K562 (cell line): ENCODE measurements around the gene TSSK2. TPM values are rescaled to one million over a fixed set of nuclear protein-coding genes. Genes with fewer than 3 reads are reported as not detected.

ENCODE experiments used
- HLTF ChIP-seq: fragments of 450-650 bp; IDR thresholded peaks from 2 replicates; pipeline ENCODE4 v1.6.1; 2016
- PHF21A ChIP-seq: fragments of 450-650 bp; IDR thresholded peaks from 2 replicates; pipeline ENCODE4 v1.6.1; 2017; ENCODE audit warnings: low read depth, borderline replicate concordance
- RHOXF2B ChIP-seq: fragments of 250-450 bp; sonication (Bioruptor Pico); conservative IDR thresholded peaks from 2 replicates; pipeline ENCODE4 v1.5.1; 2021
- TEAD1 ChIP-seq, 2 experiments: fragments of 450-650 bp in 1 of 2; sonication (generic) in 1 of 2; formaldehyde crosslinking; IDR thresholded peaks; 2 replicates each; pipeline versions ENCODE4 v1.4.0 to v1.8.0; 2020 to 2022; ENCODE audit warnings: mild to moderate bottlenecking in 2 of 2, missing genetic modification reagents in 1 of 2
- polyA plus RNA-seq, 8 experiments: library from polyadenylated mRNA; depleted of rRNA in 4 of 8; stranded (reverse) in 5 of 8; unstranded in 3 of 8; fragments of >200 nt; fragmentation: Nextera tagmentation in 2 of 8; fragmentation: Illumina TruSeq in 1 of 8; extraction: Ambion mirVana in 2 of 8; extraction: Trizol in 1 of 8; gene quantifications; 2 replicates each; pipeline versions ENCODE4 v1.2.1 to v1.2.3, GENCODE V29; 2011 to 2014; ENCODE audit warnings: inconsistent platforms in 1 of 8, missing spikeins in 1 of 8
- total RNA-seq, 7 experiments: library from RNA; depleted of rRNA in 6 of 7; stranded (reverse); fragments of >200 nt in 6 of 7; fragmentation: Illumina TruSeq in 2 of 7; extraction: Trizol in 2 of 7; gene quantifications; 2 replicates each; pipeline versions ENCODE4 v1.2.1 to v1.2.3, GENCODE V29; 2011 to 2021; ENCODE audit warnings: low replicate concordance in 1 of 7
- TF ChIP-seq, protein P1 (sequence below), 2 experiments: fragments of 450-650 bp; formaldehyde crosslinking in 1 of 2; IDR thresholded peaks; 2 replicates each; pipeline versions ENCODE4 v1.4.0 to v1.6.1; 2014 to 2020; ENCODE audit warnings: mild to moderate bottlenecking in 2 of 2, borderline replicate concordance in 1 of 2, low read depth in 1 of 2
- TF ChIP-seq, protein P2 (sequence below): fragments of 200-600 bp; sonication (generic); IDR thresholded peaks from one replicate; pipeline ENCODE4 v1.6.1; 2012; ENCODE audit warnings: mild to moderate bottlenecking, low read depth, low read length, inconsistent platforms

TSSK2 gene
- total and polyA plus RNA-seq, 9 of the 15 experiments (the other 6 are each of a cell fraction or from before 2014, with no cell fraction given), result 0.04 TPM; not detected in 8

DNA sequence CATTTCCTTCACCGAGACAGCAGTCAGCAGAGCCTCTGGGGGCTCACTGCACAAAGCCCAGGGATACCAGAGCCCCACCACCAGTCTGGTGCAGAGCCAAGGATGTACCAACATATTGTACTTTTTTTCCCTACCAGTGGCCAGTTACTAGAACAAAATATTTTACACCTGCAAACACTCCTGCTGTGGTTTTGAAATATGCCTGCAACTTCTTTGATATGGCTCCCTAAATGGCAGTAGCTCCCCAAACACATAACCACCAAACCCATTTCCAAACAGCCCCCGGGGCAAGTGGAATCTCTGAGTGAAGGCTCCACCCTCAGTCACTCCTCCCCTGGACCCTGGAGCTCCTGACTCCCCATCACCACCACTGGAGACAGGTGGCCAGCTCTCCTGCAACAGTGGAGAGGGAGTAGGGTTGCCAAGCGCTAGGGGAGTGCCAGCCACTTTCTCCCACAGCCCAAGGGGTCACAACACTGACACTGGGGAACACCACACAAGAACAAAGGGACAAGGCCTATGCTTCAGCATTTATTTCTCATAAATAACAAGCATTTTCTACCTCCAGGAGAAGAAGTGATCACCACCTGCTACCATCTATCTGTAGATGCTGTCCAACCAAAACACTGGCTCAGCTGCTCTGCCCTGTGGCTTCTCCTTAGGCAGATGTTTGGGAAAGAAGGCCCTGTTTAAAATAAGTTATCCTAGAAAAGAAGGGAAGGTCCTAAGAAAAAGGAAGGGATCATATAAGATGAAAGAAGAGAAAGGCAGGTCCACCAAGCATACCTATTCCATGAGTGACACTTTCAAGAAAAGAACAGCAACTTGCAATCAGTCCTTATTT is 24.0 kb upstream of the TSSK2 start (continued):
- TF ChIP-seq, protein P1, sequence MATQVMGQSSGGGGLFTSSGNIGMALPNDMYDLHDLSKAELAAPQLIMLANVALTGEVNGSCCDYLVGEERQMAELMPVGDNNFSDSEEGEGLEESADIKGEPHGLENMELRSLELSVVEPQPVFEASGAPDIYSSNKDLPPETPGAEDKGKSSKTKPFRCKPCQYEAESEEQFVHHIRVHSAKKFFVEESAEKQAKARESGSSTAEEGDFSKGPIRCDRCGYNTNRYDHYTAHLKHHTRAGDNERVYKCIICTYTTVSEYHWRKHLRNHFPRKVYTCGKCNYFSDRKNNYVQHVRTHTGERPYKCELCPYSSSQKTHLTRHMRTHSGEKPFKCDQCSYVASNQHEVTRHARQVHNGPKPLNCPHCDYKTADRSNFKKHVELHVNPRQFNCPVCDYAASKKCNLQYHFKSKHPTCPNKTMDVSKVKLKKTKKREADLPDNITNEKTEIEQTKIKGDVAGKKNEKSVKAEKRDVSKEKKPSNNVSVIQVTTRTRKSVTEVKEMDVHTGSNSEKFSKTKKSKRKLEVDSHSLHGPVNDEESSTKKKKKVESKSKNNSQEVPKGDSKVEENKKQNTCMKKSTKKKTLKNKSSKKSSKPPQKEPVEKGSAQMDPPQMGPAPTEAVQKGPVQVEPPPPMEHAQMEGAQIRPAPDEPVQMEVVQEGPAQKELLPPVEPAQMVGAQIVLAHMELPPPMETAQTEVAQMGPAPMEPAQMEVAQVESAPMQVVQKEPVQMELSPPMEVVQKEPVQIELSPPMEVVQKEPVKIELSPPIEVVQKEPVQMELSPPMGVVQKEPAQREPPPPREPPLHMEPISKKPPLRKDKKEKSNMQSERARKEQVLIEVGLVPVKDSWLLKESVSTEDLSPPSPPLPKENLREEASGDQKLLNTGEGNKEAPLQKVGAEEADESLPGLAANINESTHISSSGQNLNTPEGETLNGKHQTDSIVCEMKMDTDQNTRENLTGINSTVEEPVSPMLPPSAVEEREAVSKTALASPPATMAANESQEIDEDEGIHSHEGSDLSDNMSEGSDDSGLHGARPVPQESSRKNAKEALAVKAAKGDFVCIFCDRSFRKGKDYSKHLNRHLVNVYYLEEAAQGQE (IDR thresholded peaks at IDR 0.05; ENCODE audit: borderline replicate concordance), result no peak
- TF ChIP-seq, protein P1 (CRISPR knock-in tag; IDR thresholded peaks at IDR 0.05; ENCODE audit: low read depth), result 0 out of 2 replicates have a peak, but pooled peaks have one; percentile 33
- TF ChIP-seq PHF21A (no peak), HLTF (no peak), RHOXF2B (CRISPR knock-in tag) (no peak), TEAD1 (CRISPR knock-in tag; IDR thresholded peaks at IDR 0.05) (no peak)
- TF ChIP-seq, protein P2, sequence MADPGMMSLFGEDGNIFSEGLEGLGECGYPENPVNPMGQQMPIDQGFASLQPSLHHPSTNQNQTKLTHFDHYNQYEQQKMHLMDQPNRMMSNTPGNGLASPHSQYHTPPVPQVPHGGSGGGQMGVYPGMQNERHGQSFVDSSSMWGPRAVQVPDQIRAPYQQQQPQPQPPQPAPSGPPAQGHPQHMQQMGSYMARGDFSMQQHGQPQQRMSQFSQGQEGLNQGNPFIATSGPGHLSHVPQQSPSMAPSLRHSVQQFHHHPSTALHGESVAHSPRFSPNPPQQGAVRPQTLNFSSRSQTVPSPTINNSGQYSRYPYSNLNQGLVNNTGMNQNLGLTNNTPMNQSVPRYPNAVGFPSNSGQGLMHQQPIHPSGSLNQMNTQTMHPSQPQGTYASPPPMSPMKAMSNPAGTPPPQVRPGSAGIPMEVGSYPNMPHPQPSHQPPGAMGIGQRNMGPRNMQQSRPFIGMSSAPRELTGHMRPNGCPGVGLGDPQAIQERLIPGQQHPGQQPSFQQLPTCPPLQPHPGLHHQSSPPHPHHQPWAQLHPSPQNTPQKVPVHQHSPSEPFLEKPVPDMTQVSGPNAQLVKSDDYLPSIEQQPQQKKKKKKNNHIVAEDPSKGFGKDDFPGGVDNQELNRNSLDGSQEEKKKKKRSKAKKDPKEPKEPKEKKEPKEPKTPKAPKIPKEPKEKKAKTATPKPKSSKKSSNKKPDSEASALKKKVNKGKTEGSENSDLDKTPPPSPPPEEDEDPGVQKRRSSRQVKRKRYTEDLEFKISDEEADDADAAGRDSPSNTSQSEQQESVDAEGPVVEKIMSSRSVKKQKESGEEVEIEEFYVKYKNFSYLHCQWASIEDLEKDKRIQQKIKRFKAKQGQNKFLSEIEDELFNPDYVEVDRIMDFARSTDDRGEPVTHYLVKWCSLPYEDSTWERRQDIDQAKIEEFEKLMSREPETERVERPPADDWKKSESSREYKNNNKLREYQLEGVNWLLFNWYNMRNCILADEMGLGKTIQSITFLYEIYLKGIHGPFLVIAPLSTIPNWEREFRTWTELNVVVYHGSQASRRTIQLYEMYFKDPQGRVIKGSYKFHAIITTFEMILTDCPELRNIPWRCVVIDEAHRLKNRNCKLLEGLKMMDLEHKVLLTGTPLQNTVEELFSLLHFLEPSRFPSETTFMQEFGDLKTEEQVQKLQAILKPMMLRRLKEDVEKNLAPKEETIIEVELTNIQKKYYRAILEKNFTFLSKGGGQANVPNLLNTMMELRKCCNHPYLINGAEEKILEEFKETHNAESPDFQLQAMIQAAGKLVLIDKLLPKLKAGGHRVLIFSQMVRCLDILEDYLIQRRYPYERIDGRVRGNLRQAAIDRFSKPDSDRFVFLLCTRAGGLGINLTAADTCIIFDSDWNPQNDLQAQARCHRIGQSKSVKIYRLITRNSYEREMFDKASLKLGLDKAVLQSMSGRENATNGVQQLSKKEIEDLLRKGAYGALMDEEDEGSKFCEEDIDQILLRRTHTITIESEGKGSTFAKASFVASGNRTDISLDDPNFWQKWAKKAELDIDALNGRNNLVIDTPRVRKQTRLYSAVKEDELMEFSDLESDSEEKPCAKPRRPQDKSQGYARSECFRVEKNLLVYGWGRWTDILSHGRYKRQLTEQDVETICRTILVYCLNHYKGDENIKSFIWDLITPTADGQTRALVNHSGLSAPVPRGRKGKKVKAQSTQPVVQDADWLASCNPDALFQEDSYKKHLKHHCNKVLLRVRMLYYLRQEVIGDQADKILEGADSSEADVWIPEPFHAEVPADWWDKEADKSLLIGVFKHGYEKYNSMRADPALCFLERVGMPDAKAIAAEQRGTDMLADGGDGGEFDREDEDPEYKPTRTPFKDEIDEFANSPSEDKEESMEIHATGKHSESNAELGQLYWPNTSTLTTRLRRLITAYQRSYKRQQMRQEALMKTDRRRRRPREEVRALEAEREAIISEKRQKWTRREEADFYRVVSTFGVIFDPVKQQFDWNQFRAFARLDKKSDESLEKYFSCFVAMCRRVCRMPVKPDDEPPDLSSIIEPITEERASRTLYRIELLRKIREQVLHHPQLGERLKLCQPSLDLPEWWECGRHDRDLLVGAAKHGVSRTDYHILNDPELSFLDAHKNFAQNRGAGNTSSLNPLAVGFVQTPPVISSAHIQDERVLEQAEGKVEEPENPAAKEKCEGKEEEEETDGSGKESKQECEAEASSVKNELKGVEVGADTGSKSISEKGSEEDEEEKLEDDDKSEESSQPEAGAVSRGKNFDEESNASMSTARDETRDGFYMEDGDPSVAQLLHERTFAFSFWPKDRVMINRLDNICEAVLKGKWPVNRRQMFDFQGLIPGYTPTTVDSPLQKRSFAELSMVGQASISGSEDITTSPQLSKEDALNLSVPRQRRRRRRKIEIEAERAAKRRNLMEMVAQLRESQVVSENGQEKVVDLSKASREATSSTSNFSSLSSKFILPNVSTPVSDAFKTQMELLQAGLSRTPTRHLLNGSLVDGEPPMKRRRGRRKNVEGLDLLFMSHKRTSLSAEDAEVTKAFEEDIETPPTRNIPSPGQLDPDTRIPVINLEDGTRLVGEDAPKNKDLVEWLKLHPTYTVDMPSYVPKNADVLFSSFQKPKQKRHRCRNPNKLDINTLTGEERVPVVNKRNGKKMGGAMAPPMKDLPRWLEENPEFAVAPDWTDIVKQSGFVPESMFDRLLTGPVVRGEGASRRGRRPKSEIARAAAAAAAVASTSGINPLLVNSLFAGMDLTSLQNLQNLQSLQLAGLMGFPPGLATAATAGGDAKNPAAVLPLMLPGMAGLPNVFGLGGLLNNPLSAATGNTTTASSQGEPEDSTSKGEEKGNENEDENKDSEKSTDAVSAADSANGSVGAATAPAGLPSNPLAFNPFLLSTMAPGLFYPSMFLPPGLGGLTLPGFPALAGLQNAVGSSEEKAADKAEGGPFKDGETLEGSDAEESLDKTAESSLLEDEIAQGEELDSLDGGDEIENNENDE, result peak; percentile 22
